BJ (cell line): Measurements from ENCODE around the gene PIK3C2B. TPM values are rescaled to one million over a fixed set of nuclear protein-coding genes. Genes with fewer than 3 reads are reported as not detected.

Source experiments
- CTCF ChIA-PET: fragments of 350-600 bp; formaldehyde crosslinking; extraction: SDS; loops from one replicate; lab custom pipeline; 2021; ENCODE audit warnings: antibody characterized with exemption, inconsistent platforms; lab: Yijun Ruan, JAX
- POLR2A ChIA-PET: fragments of 300-600 bp; sonication (Branson Sonifier 250); formaldehyde crosslinking; extraction: SDS; loops from one replicate; lab custom pipeline; 2021; ENCODE audit warnings: antibody characterized with exemption; lab: Charles Lee
- DNase-seq: peaks from one replicate; pipeline ENCODE4 v3.0.0-alpha.2; 2011; ENCODE audit warnings: low read depth
- H3K27me3 ChIP-seq: 2 replicates; pipeline ENCODE4 v1.6.0; 2011; ENCODE audit warnings: low read length; ENCODE audit not compliant: control insufficient read depth, insufficient read depth
- H3K36me3 ChIP-seq: 2 replicates; pipeline ENCODE4 v1.5.1; 2011; ENCODE audit warnings: low read length; ENCODE audit not compliant: control insufficient read depth, insufficient read depth
- H3K4me3 ChIP-seq: 2 replicates; pipeline ENCODE4 v1.5.1; 2011; ENCODE audit warnings: low read depth, mild to moderate bottlenecking, control low read depth, low read length
- CTCF ChIP-seq: IDR thresholded peaks from 2 replicates; pipeline ENCODE4 v1.5.1; 2011; ENCODE audit warnings: low read depth, mild to moderate bottlenecking, control low read depth, inconsistent platforms, low read length, moderate library complexity; ENCODE audit not compliant: insufficient read depth
- polyA plus RNA-seq: library from polyadenylated mRNA; depleted of rRNA; stranded (reverse); fragments of >200 nt; gene quantifications from 2 replicates; pipeline ENCODE4 v1.2.3, GENCODE V29; 2011

Gene PIK3C2B
- polyA plus RNA-seq, 1 experiment = 7.9 TPM

- no peak for TF ChIP-seq CTCF
- Histone ChIP-seq H3K36me3 (no peaks in the 10 kb centered on the region; the same call in none of the 2 replicates), H3K27me3 (no peaks in the 10 kb centered on the region), H3K4me3 (no peak overlapping the region)
- POLR2A ChIA-PET = no interaction called here
- CTCF ChIA-PET = interaction anchor here (4.1 to 11.4 kb wide), 4 partner anchors 12 to 358 kb away, joined by 16 to 194 read pairs (median 56); partner anchors contain the start of gene PIK3C2B
- DNase-seq = no peak
Measured at GRCh38 chr1:204448991-204449677, 45.5 kb downstream of the PIK3C2B start.

- Histone ChIP-seq H3K36me3 (no peaks in the 10 kb centered on the region; the same call in none of the 2 replicates), H3K27me3 (no peaks in the 10 kb centered on the region), H3K4me3 (no peak overlapping the region)
- TF ChIP-seq CTCF = no peak
- no peak for DNase-seq
- ChIA-PET POLR2A (no interaction called here), CTCF (interaction anchor here (3.0 to 11.4 kb wide), 5 partner anchors 11 to 359 kb away, joined by 16 to 194 read pairs (median 33); partner anchors contain the start of gene PIK3C2B)
Measured at GRCh38 chr1:204448344-204448964, 46.2 kb downstream of the PIK3C2B start.

GRCh38 chr1:204447736-204448135 is 46.9 kb downstream of the PIK3C2B start:
- no peak for TF ChIP-seq CTCF

GRCh38 chr1:204447190-204447589 is 47.4 kb downstream of the PIK3C2B start:
- no peaks in the 10 kb centered on the region for H3K27me3 ChIP-seq
- no peak overlapping the region for H3K4me3 ChIP-seq
- TF ChIP-seq CTCF = no peak
- no peak for DNase-seq
- CTCF ChIA-PET = interaction anchor here (0.8 to 11.4 kb wide), 20 partner anchors 10 to 360 kb away, joined by 3 to 194 read pairs (median 8); partner anchors contain the start of gene PIK3C2B
- H3K36me3 ChIP-seq = no peaks in the 10 kb centered on the region; the same call in 1 of the 2 replicates
- POLR2A ChIA-PET = no interaction called here

More at GRCh38 chr1:204447736-204448135, 46.9 kb downstream of the PIK3C2B start:
- DNase-seq = no peak
- Histone ChIP-seq H3K36me3 (no peaks in the 10 kb centered on the region; the same call in none of the 2 replicates), H3K4me3 (no peak overlapping the region), H3K27me3 (no peaks in the 10 kb centered on the region)
- ChIA-PET CTCF (interaction anchor here (1.2 to 11.4 kb wide), 10 partner anchors 9 to 360 kb away, joined by 5 to 194 read pairs (median 20); partner anchors contain the start of gene PIK3C2B), POLR2A (no interaction called here)
